NB4 (cell line): Measurements from ENCODE around the gene DARS1.
"Not testable (repeated sequence)": the region's sequence is repeated elsewhere in the genome, so short reads cannot be mapped to it uniquely, and the experiment has no call there.

Source experiments
- CTCF ChIP-seq: IDR thresholded peaks from one replicate; pipeline ENCODE4 v1.5.1; 2012; ENCODE audit warnings: low read depth, low read length
- MYC ChIP-seq: IDR thresholded peaks from 2 replicates; pipeline ENCODE4 v1.6.1; 2011; ENCODE audit warnings: low read depth, low read length
- POLR2A ChIP-seq: IDR thresholded peaks from 2 replicates; pipeline ENCODE4 v1.6.1; 2011; ENCODE audit warnings: mild to moderate bottlenecking; ENCODE audit not compliant: insufficient read length; ENCODE audit errors: extremely low read depth

- TF ChIP-seq POLR2A, MYC, CTCF: not testable (repeated sequence)
These were observed 26.5 kb downstream of the DARS1 start for GRCh38 chr2:135958927-135959326.
